HepG2 (cell line): ENCODE measurements around the gene GNPNAT1. TPM values are rescaled to one million over a fixed set of nuclear protein-coding genes. Genes with fewer than 3 reads are reported as not detected.

Source experiments
- GTF2F1 ChIP-seq: fragments of 150-350 bp; IDR thresholded peaks from 2 replicates; pipeline ENCODE4 v1.6.1; 2014; ENCODE audit warnings: low read length
- HIVEP1 ChIP-seq: sonication (generic); formaldehyde crosslinking; IDR thresholded peaks from 2 replicates; pipeline ENCODE4 v1.4.0; 2020; ENCODE audit warnings: mild to moderate bottlenecking, missing genetic modification reagents
- IRF9 ChIP-seq: sonication (generic); formaldehyde crosslinking; IDR thresholded peaks from 2 replicates; pipeline ENCODE4 v1.8.0; 2022; ENCODE audit warnings: missing genetic modification reagents, mild to moderate bottlenecking, borderline replicate concordance
- KDM1A ChIP-seq: IDR thresholded peaks from 2 replicates; pipeline ENCODE4 v1.6.1; 2016; ENCODE audit warnings: missing compliant biosample characterization
- KMT2B ChIP-seq: IDR thresholded peaks from 2 replicates; pipeline ENCODE4 v1.6.1; 2016; ENCODE audit warnings: missing genetic modification reagents, missing compliant biosample characterization
- MED1 ChIP-seq: sonication (generic); formaldehyde crosslinking; IDR thresholded peaks from 2 replicates; pipeline ENCODE4 v1.4.0; 2020; ENCODE audit warnings: missing genetic modification reagents
- PHF21A ChIP-seq: sonication (generic); formaldehyde crosslinking; IDR thresholded peaks from 2 replicates; pipeline ENCODE4 v1.5.0; 2020; ENCODE audit warnings: mild to moderate bottlenecking, missing genetic modification reagents
- SOX6 ChIP-seq, 2 experiments: fragments of 450-650 bp in 1 of 2; sonication (generic) in 1 of 2; formaldehyde crosslinking in 1 of 2; IDR thresholded peaks; 2 replicates each; pipeline versions ENCODE4 v1.4.0 to v1.6.1; 2017 to 2020; ENCODE audit warnings: antibody characterized with exemption in 1 of 2, mild to moderate bottlenecking in 1 of 2, missing genetic modification reagents in 1 of 2
- SP2 ChIP-seq: sonication (generic); formaldehyde crosslinking; IDR thresholded peaks from 2 replicates; pipeline ENCODE4 v1.5.1; 2020; ENCODE audit warnings: mild to moderate bottlenecking, missing genetic modification reagents
- TCF12 ChIP-seq, 2 experiments: fragments of 450-650 bp in 1 of 2; sonication (generic) in 1 of 2; formaldehyde crosslinking in 1 of 2; IDR thresholded peaks; 2 replicates each; pipeline versions ENCODE4 v1.6.1 to v1.8.0; 2017 to 2022; ENCODE audit warnings: antibody characterized with exemption in 1 of 2, mild to moderate bottlenecking in 1 of 2, missing genetic modification reagents in 1 of 2, moderate library complexity in 1 of 2
- THAP11 ChIP-seq: IDR thresholded peaks from 2 replicates; pipeline ENCODE4 v1.6.1; 2016; ENCODE audit warnings: missing biosample characterization, missing genetic modification reagents
- ZNF264 ChIP-seq: sonication (generic); formaldehyde crosslinking; IDR thresholded peaks from 2 replicates; pipeline ENCODE4 v1.4.0; 2020; ENCODE audit warnings: missing genetic modification reagents
- ZNF275 ChIP-seq: sonication (generic); formaldehyde crosslinking; IDR thresholded peaks from 2 replicates; pipeline ENCODE4 v1.8.0; 2022; ENCODE audit warnings: missing genetic modification reagents, mild to moderate bottlenecking, inconsistent platforms, borderline replicate concordance
- ZNF710 ChIP-seq: sonication (generic); formaldehyde crosslinking; IDR thresholded peaks from 2 replicates; pipeline ENCODE4 v1.5.0; 2020; ENCODE audit warnings: mild to moderate bottlenecking, missing genetic modification reagents, borderline replicate concordance
- ZNF768 ChIP-seq: sonication (generic); formaldehyde crosslinking; IDR thresholded peaks from 2 replicates; pipeline ENCODE4 v1.4.0; 2020; ENCODE audit warnings: missing genetic modification reagents
- polyA plus RNA-seq, 8 experiments: library from polyadenylated mRNA; depleted of rRNA in 3 of 8; stranded (reverse) in 7 of 8; unstranded in 1 of 8; fragments of >200 nt; fragmentation: Illumina TruSeq in 4 of 8; extraction: Trizol in 4 of 8; gene quantifications; 2 replicates each; pipeline versions ENCODE4 v1.2.1 to v1.2.3, GENCODE V29; 2011 to 2016; ENCODE audit warnings: low read depth in 4 of 8, missing spikeins in 1 of 8, mixed read lengths in 1 of 8; ENCODE audit not compliant: insufficient read depth in 1 of 8
- total RNA-seq, 5 experiments: library from RNA; depleted of rRNA; stranded (reverse); fragments of >200 nt; fragmentation: Illumina TruSeq; extraction: Trizol; gene quantifications; 2 replicates each; pipeline ENCODE4 v1.2.3, GENCODE V29; 2016; ENCODE audit warnings: low read depth in 1 of 5

GNPNAT1 gene
- total and polyA plus RNA-seq, 2 of the 13 experiments (the other 11 are each of a cell fraction or from before 2014, with no cell fraction given) = 38.3 to 54.9 TPM

GRCh38 chr14:52790756-52791222 lies 618 bp downstream of the GNPNAT1 start (continued):
- TF ChIP-seq KDM1A (CRISPR knock-in tag) = 0 out of 2 replicates have a peak, but pooled peaks have one; percentile 10
- no peak for TF ChIP-seq ZNF275
- TF ChIP-seq THAP11 (CRISPR knock-in tag) = no peak
- peak; percentile 62; the same call in 1 of the 2 replicates for TF ChIP-seq HIVEP1 (CRISPR knock-in tag)
- TF ChIP-seq SOX6 (IDR thresholded peaks at IDR 0.05) = no peak
- TF ChIP-seq SOX6 (CRISPR knock-in tag; IDR thresholded peaks at IDR 0.05) = peak; percentile 34; the same call in 1 of the 2 replicates
- peak; percentile 58; the same call in 1 of the 2 replicates for TF ChIP-seq PHF21A
- no peak for TF ChIP-seq ZNF768 (CRISPR knock-in tag)
- 0 out of 2 replicates have a peak, but pooled peaks have one; percentile 6 for TF ChIP-seq ZNF264 (CRISPR knock-in tag)
- TF ChIP-seq MED1 = no peak; the same call in 1 of the 2 replicates
- TF ChIP-seq KMT2B (CRISPR knock-in tag) = peak; percentile 15; the same call in 1 of the 2 replicates
- TF ChIP-seq TCF12 (IDR thresholded peaks at IDR 0.05) = no peak
- peak; percentile 87 for TF ChIP-seq TCF12 (CRISPR knock-in tag; IDR thresholded peaks at IDR 0.05)
- peak; percentile 63; the same call in 1 of the 2 replicates for TF ChIP-seq ZNF710
- TF ChIP-seq GTF2F1 = no peak
- TF ChIP-seq SP2 (CRISPR knock-in tag) = 0 out of 2 replicates have a peak, but pooled peaks have one; percentile 8
- peak; percentile 20; the same call in 1 of the 2 replicates for TF ChIP-seq IRF9
